GM10266 (cell line): ENCODE results near the gene TBC1D22A.

Source experiments
- DNase-seq: peaks from one replicate; pipeline ENCODE4 v3.0.0; 2012; ENCODE audit errors: extremely low spot score
- CTCF ChIP-seq: IDR thresholded peaks from 2 replicates; pipeline ENCODE4 v1.5.1; 2012; ENCODE audit warnings: mild to moderate bottlenecking, low read depth; ENCODE audit not compliant: control insufficient read depth, insufficient read depth; ENCODE audit errors: missing control alignments

Gene TBC1D22A

DNA sequence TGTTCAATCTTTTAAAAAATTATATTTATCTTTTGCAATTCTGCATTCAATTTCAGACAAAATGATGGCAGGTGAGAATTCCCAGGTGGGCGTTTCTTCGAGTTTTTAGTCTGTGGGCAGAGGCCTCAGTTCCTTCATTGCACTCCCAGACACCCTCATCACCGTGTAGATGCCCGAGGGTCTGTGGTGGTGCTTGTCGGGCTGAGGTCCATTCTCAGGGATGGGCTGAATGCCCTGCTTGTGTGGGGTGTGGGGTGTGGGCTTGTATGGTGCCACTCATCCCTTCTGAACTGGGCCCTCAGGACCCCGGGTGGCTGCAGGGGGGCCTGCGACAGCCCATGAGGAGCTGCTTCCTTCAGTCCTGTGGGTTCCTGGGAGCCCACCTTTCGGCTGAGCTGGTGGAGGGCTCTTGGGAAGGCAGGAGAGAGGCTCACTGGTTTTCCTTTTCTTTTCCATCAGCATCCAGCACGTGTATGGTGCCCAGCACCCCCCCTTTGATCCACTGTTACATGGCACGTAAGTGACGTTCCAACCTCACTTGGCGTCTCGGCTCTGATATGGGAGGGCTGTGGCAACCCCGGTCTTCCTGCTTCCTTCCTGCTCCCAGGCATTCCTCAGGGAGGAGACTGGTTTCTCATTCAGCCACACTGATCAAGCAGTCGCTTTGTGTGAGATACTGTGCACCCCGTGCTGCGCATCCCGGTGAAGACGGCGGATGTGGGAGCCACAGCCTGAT lies 29.8 kb downstream of the TBC1D22A start:
- DNase-seq, result no peak
- no peak for TF ChIP-seq CTCF

GRCh38 chr22:46792841-46793261 lies 30.4 kb downstream of the TBC1D22A start:
- no peak for TF ChIP-seq CTCF
- DNase-seq, result no peak

- no peak for DNase-seq
- no peak for TF ChIP-seq CTCF
Measured at GRCh38 chr22:46793497-46793896, 31.0 kb downstream of the TBC1D22A start.

- no peak for TF ChIP-seq CTCF
- DNase-seq, result no peak
Measured at GRCh38 chr22:46794067-46794466, 31.6 kb downstream of the TBC1D22A start.

DNA sequence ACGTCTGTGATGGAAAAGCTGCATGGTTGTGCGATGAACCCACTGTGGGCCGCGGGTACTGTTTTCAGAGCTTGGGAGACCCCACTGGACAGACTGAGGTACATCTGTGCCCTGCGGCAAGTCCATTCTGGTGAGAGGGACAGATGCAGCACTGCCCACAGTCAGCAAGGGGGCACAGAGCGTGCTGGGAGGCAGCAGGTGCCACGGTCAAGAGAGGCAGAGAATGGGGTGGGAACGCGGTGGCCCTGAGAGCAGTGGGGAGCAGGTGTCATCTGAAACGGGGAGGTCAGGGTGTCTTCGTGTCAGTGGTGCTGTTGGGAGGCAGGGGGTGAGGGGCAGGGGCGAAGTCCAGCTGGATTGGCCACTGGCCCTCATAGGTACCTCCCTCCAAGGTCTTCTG lies 32.0 kb downstream of the TBC1D22A start:
- no peak for TF ChIP-seq CTCF
- no peak for DNase-seq

DNA sequence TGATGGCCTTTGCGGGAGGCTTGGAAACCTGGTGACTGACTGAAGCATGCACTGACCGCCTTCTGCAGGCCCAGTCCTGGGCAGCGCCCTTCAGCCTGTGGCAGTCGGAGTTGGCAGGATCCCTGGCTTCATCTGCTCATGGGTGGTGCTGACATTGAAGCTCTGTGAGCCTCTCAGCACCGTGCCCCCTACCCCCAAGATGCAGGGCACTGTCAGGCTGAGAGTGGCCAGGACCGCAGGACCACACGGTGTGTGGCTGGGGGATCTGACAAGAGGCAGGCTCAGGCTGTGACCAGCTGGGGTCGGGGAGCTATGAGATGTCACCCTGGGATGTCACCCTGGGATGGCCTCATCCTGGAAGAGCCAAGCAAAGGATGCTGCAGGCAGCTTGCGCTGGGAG lies 32.7 kb downstream of the TBC1D22A start:
- no peak for TF ChIP-seq CTCF
- DNase-seq, result no peak

GRCh38 chr22:46795845-46796565 lies 33.6 kb downstream of the TBC1D22A start:
- DNase-seq, result no peak
- no peak for TF ChIP-seq CTCF
